GM21381 (cell line): ENCODE measurements around the gene KRT72.

ENCODE experiments used
- ATAC-seq: cut with Tn5 transposase; IDR thresholded peaks from one replicate; pipeline ENCODE4 v1.9.1; 2021; ENCODE audit warnings: mild to moderate bottlenecking, moderate library complexity; ENCODE audit not compliant: unreplicated experiment

The KRT72 gene

GRCh38 chr12:52581481-52581880 is 19.8 kb downstream of the KRT72 start:
- no peak for ATAC-seq

- ATAC-seq: no peak
Measured at GRCh38 chr12:52581066-52581465, 20.2 kb downstream of the KRT72 start.

GRCh38 chr12:52580496-52580895 is 20.8 kb downstream of the KRT72 start:
- ATAC-seq: no peak

GRCh38 chr12:52579468-52580465 is 21.5 kb downstream of the KRT72 start:
- no peak for ATAC-seq

- ATAC-seq: no peak
Measured at GRCh38 chr12:52578469-52578868, 22.8 kb downstream of the KRT72 start.

GRCh38 chr12:52577316-52577715 is 23.9 kb downstream of the KRT72 start:
- no peak for ATAC-seq

GRCh38 chr12:52575948-52576347 is 25.3 kb downstream of the KRT72 start:
- no peak for ATAC-seq

- ATAC-seq: no peak
Measured at GRCh38 chr12:52575256-52575655, 26.0 kb downstream of the KRT72 start.

GRCh38 chr12:52573743-52574142 is 27.5 kb downstream of the KRT72 start, which contains the start of gene KRT74:
Gene KRT74, minus strand, starts transcription at chr12:52573843. Its CDS starts 66 bp downstream, at chr12:52573777.
- no peak for ATAC-seq

- no peak for ATAC-seq
Measured at GRCh38 chr12:52573306-52573705, 28.0 kb downstream of the KRT72 start.

GRCh38 chr12:52570511-52570910 is 30.8 kb downstream of the KRT72 start:
- ATAC-seq: no peak

- ATAC-seq: no peak
Measured at GRCh38 chr12:52568111-52568510, 33.2 kb downstream of the KRT72 start.

GRCh38 chr12:52566847-52567291 is 34.4 kb downstream of the KRT72 start:
- ATAC-seq: no peak

- no peak for ATAC-seq
Measured at GRCh38 chr12:52564582-52564981, 36.7 kb downstream of the KRT72 start.

- ATAC-seq: no peak
Measured at GRCh38 chr12:52561880-52562449, 39.3 kb downstream of the KRT72 start.

GRCh38 chr12:52559979-52560378 is 41.3 kb downstream of the KRT72 start:
- ATAC-seq: no peak

- ATAC-seq: no peak
Measured at GRCh38 chr12:52558781-52559445, 42.4 kb downstream of the KRT72 start.

GRCh38 chr12:52557476-52557875 is 43.8 kb downstream of the KRT72 start:
- no peak for ATAC-seq

GRCh38 chr12:52555577-52555976 is 45.7 kb downstream of the KRT72 start:
- no peak for ATAC-seq

- ATAC-seq: no peak
Measured at GRCh38 chr12:52552681-52553195, 48.5 kb downstream of the KRT72 start, which contains the start of gene KRT71. Gene KRT71, minus strand, starts transcription at chr12:52553145. Its CDS starts 68 bp downstream, at chr12:52553077.

- no peak for ATAC-seq
Measured at GRCh38 chr12:52552055-52552454, 49.2 kb downstream of the KRT72 start.
